NCI-H460 (cell line): Measurements from ENCODE around the gene GSTK1. TPM values are rescaled to one million over a fixed set of nuclear protein-coding genes. Genes with fewer than 3 reads are reported as not detected.

ENCODE experiments used
- DNase-seq: peaks from one replicate; pipeline ENCODE4 v3.0.0-alpha.2; 2016; ENCODE audit warnings: low read depth; ENCODE audit errors: extremely low read depth
- small RNA-seq, 2 experiments: library from RNA; depleted of rRNA; stranded (forward); fragments of <200 nt; gene quantifications; one replicate each; pipeline ENCODE3, GENCODE V24; 2014
- total RNA-seq: library from RNA; depleted of rRNA; stranded (reverse); fragments of >200 nt; shearing (Covaris generic); gene quantifications from 2 replicates; pipeline ENCODE4 v1.2.3, GENCODE V29; 2014; rRNA removed

The GSTK1 gene
- total RNA-seq, 1 experiment from 2014 or later = 122 TPM

DNA sequence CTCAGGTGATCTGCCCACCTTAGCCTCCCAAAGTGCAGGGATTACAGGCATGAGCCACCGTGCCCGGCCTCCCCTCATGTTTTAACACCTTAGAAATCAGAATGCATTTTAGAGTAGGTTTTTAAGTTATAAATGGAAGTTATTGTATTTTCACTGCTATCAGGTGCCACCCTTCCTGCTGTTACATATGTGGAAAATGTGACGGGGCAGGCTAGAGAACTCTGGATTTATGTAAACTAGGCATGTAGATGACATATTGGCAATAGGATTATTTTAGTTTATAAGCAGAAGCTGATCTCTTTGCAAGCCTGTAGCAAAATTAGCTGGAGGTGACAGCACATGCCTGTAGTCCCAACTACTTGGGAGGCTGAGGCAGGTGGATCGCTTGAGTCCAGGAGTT is 27.1 kb downstream of the GSTK1 start:
- DNase-seq = no peak

GRCh38 chr7:143292876-143293275 is 29.6 kb downstream of the GSTK1 start:
- no peak for DNase-seq

DNA sequence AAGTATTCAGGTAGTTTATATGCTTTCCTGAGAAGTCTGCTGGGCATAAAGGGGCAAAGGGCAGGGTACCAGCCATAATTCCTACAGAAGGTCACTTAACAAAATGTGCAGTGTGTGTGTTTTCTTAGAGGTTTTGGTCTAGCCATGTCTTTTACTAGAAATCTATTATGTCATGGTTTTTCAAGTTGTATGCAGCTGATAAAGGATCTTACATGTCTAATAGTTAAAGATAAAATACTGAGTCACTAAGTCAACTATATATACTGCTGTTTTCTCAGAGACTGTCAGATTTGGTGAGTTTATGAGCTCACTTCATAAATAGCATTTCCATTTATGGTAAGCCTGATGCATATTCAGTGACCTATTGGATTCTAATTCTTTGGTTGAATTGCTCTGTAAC is 32.6 kb downstream of the GSTK1 start:
- DNase-seq = no peak

- DNase-seq = no peak
Measured at GRCh38 chr7:143296686-143297085, 33.4 kb downstream of the GSTK1 start.

DNA sequence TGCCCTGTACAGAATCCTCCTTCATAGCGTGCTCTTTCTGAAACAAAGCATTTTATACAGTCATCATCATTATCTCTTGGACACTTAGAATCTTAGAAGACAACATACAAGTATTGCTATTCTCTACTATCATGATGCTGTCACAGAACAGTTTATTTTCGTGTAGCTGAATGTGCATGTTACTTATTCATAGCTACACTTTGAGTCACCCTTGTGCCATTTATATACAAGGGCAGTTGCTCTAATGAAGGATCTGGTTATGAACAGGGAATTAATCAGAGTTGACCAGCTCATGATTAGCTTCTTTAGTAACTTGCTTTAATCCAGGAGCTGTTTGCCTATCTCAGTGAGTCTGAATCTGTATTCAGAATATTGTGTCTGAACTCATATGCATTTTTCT is 36.1 kb downstream of the GSTK1 start:
- no peak for DNase-seq

GRCh38 chr7:143299840-143300239 is 36.6 kb downstream of the GSTK1 start:
- peak; percentile 20 for DNase-seq

DNA sequence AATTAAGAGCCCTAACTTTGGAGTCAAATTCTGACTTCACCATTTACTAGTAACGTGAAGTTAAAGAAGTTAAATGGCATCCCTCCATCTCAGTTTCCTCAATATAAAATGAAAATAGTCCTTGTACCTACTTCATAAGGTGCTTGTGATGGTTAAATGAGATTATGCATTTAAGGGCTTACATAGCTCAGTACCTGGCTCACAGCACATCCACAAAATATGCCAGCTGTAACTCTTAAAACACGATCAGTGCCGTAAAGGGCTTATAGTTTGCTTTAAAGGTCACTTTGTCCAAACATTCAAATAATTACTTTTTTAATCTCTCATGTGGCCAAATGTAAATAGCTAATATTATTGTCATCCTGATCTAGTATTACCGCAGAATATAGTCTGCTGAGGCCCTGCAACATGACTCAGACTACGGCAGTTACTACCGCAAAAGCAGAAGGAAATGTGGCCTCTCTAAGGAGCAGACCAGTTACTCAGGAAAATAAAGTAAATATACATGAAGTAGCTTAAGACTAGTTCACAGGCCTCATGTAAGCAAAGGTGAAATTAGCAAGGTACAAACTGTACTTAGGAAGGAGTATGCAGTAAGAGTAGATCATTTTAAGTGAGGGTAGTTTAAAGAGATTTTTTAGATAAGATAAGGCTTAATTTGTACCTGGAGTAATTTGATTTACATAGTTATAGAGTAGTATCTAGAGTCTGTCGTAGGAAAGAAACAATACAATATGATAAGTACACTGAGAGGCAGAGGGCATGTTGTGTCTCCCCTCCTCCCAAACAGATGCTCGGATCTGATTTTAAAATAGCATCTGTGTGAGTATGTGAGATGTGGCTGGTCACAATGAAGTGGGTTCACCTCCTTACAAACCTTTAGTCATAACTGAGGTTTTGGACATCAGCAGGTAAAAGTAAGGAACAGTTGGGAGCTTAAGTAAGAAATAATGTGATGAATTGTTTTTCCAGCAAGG is 38.0 kb downstream of the GSTK1 start:
- no peak for DNase-seq

GRCh38 chr7:143303733-143304132 is 40.5 kb downstream of the GSTK1 start:
- no peak for DNase-seq

DNA sequence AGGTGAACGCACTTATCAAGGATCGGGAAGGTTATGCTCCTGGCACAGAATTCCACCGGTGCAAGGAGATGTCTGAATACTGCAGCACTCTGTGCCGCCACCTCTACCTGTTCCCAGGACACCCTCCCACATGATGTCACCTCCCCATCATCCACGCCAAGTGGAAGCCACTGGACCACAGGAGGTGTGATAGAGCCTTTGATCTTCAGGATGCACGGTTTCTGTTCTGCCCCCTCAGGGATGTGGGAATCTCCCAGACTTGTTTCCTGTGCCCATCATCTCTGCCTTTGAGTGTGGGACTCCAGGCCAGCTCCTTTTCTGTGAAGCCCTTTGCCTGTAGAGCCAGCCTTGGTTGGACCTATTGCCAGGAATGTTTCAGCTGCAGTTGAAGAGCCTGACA is 41.7 kb downstream of the GSTK1 start:
- DNase-seq = no peak

DNA sequence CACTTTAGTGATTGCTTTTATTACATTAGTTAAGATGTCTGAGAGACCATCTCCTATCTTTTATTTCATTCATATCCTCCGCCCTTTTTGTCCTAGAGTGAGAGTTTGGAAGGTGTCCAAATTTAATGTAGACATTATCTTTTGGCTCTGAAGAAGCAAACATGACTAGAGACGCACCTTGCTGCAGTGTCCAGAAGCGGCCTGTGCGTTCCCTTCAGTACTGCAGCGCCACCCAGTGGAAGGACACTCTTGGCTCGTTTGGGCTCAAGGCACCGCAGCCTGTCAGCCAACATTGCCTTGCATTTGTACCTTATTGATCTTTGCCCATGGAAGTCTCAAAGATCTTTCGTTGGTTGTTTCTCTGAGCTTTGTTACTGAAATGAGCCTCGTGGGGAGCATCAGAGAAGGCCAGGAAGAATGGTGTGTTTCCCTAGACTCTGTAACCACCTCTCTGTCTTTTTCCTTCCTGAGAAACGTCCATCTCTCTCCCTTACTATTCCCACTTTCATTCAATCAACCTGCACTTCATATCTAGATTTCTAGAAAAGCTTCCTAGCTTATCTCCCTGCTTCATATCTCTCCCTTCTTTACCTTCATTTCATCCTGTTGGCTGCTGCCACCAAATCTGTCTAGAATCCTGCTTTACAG is 42.3 kb downstream of the GSTK1 start:
- peak; percentile 60 for DNase-seq

DNA sequence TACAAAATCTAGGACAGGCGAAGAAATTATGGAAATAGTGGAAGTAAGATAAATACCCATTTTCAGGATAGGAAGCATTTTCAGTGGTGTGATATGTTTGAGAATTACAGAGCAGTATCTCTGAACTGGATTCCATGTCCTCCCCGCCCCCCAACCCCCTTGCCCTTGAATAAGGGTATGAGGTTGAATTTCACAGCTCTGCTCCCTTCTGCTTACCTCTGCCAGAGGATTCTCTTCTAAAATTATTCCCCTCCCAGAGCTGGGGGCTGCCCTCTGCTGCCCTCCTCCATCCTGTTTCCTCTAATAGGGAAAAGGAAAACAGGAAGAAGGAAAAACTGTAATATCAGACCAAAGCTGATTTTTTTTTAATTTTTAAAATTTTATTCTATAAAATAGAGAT is 45.4 kb downstream of the GSTK1 start:
- DNase-seq = no peak

- no peak for DNase-seq
Measured at GRCh38 chr7:143314127-143314526, 50.9 kb downstream of the GSTK1 start.

- DNase-seq = no peak
Measured at GRCh38 chr7:143315776-143316175, 52.5 kb downstream of the GSTK1 start, which contains the start of gene CLCN1. TSS of gene CLCN1 (plus strand) at chr7:143316111. CDS start at chr7:143316213, 102 bp downstream.

DNA sequence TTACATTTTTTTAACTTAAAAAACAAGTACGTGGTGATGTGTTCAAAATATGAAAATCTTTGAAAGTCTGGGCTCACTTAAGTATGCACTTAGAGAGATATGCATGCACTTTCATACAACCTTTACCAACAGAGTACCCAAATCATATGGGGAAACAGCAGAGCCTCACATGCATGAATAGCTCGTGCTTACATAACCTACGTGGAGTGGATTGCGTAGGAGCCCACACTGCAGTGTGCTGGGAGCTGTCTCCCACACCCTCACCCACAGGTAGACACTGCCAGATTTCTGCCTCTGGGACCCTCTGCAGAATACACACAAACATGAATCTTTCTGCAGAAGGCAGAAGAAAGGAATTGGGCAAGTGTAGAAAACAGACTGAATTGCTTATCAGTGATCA is 53.3 kb downstream of the GSTK1 start:
- DNase-seq = no peak

GRCh38 chr7:143318661-143319060 is 55.4 kb downstream of the GSTK1 start:
- no peak for DNase-seq

Small RNA genes within 50 kb of the gene (small RNA-seq; reads per million reads assigned to genes)
- 0 reads per million in 2 experiments for gene AC073342.3
- 0 to 0.02 reads per million in 2 experiments for gene RN7SL481P
- gene RN7SL535P = 0 reads per million in 2 experiments

Other genes with a start within 250 kb of the GSTK1 start
- not detected in 2 replicates for gene OR9A2, start 236.3 kb upstream of the GSTK1 start, total RNA-seq
- gene OR6V1, start 211.1 kb upstream of the GSTK1 start, total RNA-seq = not detected in 2 replicates
- gene PIP, start 131.4 kb upstream of the GSTK1 start, total RNA-seq = not detected in 2 replicates
- gene TAS2R39, start 80.0 kb upstream of the GSTK1 start, total RNA-seq = not detected in 2 replicates
- gene TAS2R40, start 41.4 kb upstream of the GSTK1 start, total RNA-seq = not detected in 2 replicates
- 4.0 and 7.3 TPM in 2 replicates for gene TMEM139, start 21.5 kb downstream of the GSTK1 start, total RNA-seq
- 12.7 and 16.6 TPM in 2 replicates for gene CASP2, start 24.9 kb downstream of the GSTK1 start, total RNA-seq
- gene CLCN1, start 52.7 kb downstream of the GSTK1 start, total RNA-seq = 0.07 TPM in 1 of 2 replicates, not detected in the other
- 0.06 and 0.10 TPM in 2 replicates for gene FAM131B, start 99.3 kb downstream of the GSTK1 start, total RNA-seq
- 45.7 and 57.4 TPM in 2 replicates for gene ZYX, start 117.9 kb downstream of the GSTK1 start, total RNA-seq
- gene EPHA1, start 145.4 kb downstream of the GSTK1 start, total RNA-seq = not detected in 2 replicates
- not detected in 2 replicates for gene TAS2R60, start 180.0 kb downstream of the GSTK1 start, total RNA-seq
- gene TAS2R41, start 214.4 kb downstream of the GSTK1 start, total RNA-seq = not detected in 2 replicates